ENCODE results near the gene MYO10. TPM values are rescaled to one million over a fixed set of nuclear protein-coding genes. Genes with fewer than 3 reads are reported as not detected.
A peak's percentile ranks its signal among the peaks of the same experiment; 100 is the strongest.
"Not testable (repeated sequence)": the region's sequence is repeated elsewhere in the genome, so short reads cannot be mapped to it uniquely, and the experiment has no call there.

Gene MYO10
- total RNA-seq, 1 donor from 2014 or later: 7.2 TPM

DNA sequence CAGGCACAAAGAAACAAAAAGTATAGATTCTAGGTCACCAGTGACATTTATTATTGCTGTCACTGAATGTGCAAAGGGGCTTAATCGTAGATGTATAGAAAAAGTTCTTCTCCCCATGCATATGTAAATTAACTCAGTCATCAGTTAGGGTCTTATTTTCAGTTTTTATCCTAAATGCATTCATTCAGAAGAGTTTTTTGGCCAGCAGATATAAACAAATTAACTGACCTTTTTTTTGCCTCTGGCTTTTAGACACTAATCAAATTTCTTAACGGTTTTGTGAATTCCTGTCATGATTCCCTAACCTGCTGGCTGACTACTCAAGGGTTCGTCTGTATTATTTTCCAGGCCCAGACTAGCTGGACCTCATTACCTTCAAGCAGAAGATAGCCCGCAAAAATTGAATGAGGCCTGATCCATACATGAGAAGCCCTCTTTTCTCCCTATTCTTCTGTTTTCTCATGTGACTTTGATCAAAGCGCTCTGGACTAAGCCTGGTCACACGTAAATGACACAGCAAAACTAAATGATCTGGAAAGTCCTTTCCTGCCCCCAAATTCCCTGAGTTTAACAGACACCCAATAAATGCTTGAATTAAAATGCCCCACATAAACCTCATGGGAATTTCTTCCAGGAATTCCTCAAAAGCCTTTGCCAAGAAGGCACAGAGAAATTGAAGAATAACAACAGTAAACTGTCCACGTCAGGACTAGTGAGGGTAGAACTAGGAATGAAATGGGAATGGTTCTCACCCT lies 83.7 kb downstream of the MYO10 start:
- DNase-seq (no peak), ATAC-seq (ENCODE audit: poor library complexity) (no peak)
- intact Hi-C loops (cut with DNase I): no loop called here

DNA sequence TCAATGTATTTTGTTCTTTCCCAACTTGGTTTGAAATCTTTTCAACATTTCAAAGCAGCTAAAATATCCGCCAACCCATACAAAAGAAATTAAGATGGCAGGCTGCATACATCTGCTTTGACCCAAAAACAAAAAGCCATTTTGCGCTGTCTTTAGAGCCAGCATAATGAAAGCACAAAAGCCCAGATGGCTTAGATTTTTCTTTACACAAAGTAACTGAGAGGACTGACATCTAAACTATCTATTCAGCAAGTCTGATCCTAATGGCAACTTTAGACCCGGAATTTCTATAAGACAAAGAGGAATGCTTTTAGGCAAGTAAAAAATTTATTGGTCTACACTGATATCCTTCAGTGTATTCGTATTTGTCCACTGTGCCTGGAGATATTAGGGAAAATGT lies 86.3 kb downstream of the MYO10 start:
- DNase-seq: no peak
- no peak for ATAC-seq (ENCODE audit: poor library complexity)
- intact Hi-C loops (cut with DNase I): no loop called here

DNA sequence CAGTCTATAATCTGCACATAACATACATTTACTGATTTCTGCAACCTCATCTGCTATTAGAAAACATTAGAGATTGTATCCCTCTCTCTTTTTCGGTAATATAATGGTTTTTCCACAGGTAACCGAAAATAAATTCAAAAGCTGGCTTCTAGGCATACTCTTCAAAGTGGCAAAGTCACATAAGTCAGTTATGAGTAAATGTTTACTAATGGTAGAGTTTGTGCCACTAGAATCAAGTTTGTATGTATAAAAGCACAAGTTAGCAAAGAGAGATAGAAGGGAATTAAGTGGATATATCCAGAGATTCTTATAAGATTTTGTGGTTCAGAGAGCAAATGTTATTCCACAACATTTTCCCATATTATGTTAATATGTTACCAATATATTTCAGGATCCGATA lies 86.9 kb downstream of the MYO10 start:
- ATAC-seq (ENCODE audit: poor library complexity) (no peak), DNase-seq (no peak)
- intact Hi-C loops (cut with DNase I): no loop called here

DNA sequence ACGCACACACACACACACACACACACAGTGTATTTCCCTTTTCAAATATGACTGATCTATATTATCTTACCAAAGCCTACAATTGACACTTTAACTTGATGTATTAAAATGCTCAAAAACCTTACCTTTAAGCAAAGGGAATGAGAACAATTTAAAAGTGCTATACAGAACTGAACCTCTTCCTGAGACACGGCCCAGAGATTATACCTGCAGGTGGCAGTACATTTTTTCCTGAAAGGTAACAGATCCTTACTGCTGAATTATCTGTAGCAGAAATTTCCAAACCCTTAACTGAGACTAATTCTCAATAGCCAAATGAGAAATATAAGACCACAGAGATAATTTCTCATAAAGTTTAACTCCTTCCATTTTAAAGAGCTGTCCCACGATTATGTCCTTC lies 91.1 kb downstream of the MYO10 start:
- DNase-seq: no peak
- intact Hi-C loops (cut with DNase I): no loop called here
- no peak for ATAC-seq (ENCODE audit: poor library complexity)

DNA sequence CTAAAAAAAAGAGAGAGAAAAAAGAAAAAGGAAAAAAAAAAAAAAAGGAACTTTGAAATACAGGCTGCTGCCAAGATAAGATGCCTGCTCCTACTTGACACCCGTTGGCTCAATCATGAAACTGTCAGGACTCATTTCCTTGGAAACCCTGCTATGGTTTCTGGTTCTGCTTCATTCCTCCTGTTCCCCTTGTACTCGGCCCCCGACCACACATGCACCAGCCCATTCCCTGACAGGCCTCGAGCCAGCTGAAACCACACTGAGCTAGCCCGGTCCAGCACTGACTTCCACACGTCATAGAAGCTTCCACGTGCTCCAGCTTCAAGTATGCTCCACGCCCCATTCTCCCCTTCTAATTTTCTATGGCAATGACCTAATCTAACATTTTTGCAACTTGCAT lies 93.2 kb downstream of the MYO10 start:
- ATAC-seq (ENCODE audit: poor library complexity) (no peak), DNase-seq (no peak)
- intact Hi-C loops (cut with DNase I): no loop called here

DNA sequence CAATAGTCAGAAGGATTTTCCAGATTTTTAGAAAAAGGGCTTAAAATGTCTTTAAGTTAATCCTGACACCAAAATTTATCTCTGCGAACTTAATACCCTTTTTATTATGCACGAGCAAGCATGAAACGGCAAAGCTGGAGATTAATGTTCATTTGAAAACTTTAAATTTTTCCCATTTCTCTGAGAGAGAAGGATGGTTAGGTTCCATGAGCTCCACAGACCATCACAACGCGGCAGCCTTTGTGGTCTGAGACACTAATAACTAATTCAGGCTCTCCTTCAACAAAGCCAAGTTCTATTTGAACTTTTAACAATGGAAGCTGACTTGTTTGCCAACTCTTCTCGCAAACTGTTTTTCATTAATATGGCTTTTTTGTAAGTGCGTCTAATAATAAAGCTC lies 94.7 kb downstream of the MYO10 start:
- intact Hi-C loops (cut with DNase I): no loop called here
- DNase-seq: no peak
- ATAC-seq (ENCODE audit: poor library complexity): no peak

DNA sequence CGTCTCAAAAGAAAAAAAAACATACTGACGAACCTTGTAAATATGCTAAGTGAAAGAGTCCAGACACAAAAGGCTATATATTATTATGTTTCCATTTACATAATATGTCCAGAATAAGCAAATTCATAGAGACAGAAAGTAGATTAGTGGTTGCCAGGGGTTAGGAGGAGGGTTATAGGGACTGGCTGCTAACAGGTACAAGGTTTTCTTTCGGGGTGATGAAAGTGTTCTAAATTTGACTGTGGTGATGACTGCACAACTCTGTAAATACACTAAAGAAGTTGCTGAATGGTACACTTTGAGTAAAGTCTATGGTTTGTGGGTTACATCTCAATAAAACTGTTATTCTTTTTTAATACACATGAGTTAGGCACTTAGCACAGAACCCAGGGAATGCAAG lies 98.8 kb downstream of the MYO10 start:
- DNase-seq (no peak), ATAC-seq (ENCODE audit: poor library complexity) (no peak)
- intact Hi-C loops (cut with DNase I): no loop called here

DNA sequence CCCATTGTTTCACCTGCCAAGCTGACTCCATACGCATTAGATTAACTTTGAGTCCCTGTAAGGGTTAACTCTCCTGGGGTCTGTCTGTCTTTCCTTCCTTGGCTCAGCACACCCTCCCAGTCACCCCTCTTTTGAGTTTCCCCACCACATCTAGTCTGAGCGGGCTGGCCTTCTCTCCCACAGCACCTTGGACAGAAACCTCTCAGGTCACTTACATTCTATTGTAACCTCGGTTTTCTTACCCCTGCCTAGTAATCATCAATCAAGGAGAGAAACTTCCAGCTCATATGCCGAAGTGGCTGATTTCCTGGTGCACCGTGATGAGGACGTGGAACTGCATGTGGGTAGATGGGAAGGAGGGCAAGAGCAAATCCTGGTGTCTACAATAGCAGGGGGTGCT lies 102.1 kb downstream of the MYO10 start:
- DNase-seq (no peak), ATAC-seq (ENCODE audit: poor library complexity) (no peak)
- intact Hi-C loops (cut with DNase I): no loop called here

DNA sequence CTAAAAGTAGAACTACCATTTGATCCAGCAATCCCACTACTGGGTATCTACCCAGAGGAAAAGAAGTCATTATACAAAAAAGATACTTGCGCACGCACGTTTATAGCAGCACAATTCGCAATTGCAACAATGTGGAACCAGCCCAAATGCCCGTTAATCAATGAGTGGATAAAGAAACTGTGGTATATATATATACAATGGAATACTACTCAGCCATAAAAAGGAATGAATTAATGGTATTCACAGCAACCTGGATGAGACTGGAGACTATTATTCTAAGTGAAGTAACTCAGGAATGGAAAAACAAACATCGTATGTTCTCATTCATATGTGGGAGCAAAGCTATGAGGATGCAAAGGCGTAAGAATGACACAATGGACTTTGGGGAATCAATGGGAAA lies 104.8 kb downstream of the MYO10 start:
- ATAC-seq (ENCODE audit: poor library complexity); DNase-seq; intact Hi-C loops (cut with DNase I): not testable (repeated sequence)

DNA sequence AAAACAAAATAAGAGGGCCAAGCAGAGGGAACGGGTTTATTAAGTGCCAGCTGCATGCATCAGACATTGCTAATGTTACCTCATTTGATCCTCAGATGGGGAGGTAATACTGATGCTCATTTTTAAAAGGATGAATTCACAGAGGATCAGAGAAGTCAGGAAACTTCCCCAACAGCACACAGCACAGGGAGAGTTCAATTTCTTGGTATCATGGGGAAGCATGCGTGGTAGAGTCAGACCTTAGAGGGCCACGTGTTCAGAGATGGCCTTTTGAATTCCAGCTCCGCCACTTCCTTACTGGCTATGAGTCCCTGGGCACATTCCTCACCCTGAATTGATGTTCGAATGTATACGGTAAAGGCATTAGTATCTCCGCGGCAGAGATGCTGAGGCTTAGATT lies 108.3 kb downstream of the MYO10 start:
- no peak for ATAC-seq (ENCODE audit: poor library complexity)
- intact Hi-C loops (cut with DNase I): no loop called here
- DNase-seq: no peak

DNA sequence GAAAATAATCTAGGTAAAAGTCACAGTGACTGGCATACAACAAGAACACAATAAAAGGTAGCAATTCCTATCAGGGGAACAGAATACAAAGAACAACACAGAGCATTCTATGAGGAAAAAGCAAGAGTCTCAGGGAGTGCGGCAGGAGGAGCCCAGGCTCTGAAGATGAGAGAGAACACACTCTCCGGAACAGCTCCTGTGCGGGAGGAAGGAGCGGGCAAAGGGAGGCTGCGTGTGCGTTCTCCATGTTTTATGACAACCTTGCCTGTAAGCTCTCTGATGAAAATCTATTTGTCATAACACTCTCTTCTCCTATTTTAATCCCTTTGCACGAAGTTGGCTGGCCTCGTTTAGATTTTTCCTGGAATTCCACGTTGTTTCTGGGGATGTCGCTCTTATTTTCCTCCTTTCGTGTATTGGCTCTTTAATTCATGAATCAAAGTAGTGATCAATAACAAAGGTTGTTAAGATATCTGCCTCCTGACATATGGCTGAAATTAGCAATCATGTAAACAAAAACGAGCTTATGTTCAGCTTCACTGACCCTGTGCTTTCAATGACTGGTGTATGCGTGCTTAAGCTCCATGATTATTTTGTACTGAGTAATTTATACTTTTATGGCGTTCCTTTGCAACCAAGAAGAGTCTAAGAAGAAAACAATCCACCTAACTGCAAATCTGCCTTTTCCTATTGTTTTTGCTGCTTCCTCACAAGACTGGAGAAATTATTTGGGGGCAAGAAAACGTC lies 109.5 kb downstream of the MYO10 start:
- DNase-seq (no peak), ATAC-seq (ENCODE audit: poor library complexity) (no peak)
- intact Hi-C loops (cut with DNase I): no loop called here

DNA sequence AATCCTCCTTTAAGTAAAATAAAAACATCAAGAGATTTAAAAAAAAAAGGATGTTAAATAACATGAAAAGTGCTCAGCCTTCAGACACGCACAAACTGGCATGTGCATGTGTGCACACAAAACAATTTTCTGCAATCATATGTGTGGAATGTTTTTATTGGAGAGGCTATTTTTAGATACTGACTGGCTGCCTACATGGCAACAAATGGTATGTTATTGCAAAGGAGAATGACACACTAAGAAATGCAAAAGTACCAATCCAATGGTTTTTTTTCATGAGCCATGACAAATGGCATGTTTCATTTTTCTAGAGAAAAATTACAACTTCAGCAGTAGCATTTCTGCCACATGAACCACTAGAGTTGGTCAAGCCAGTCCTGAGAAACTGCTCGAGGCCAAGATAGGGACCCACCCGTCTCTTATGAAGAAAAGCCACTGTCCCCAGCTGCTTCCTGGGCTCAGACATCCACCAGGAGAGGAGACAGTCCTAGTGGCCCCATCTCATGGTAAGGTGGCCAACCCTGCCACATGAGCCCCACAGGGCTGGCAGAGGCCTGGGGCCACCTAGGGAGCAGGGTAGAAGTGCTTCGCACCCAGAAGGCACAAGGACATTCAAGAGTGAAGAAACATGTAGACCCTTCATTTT lies 116.4 kb downstream of the MYO10 start:
- ATAC-seq (ENCODE audit: poor library complexity) (no peak), DNase-seq (no peak)
- intact Hi-C loops (cut with DNase I): no loop called here

DNA sequence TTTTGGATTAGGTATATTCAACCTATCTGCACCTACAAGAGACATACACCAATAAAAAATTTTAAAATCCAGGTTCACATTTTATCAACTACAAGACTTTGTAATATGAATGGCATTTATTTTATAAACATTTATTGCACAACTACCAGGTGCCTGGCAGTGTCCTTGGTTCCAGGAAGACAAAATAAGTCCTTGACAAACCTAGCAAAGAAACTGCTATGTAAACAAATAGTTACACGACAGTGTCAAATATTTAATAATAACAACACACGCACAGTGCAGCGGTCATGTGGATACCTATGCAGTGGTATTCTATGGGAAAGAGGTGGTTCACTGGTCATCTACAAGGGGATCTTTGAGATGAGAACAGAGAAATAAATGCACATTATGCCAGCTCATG lies 120.7 kb downstream of the MYO10 start:
- intact Hi-C loops (cut with DNase I): no loop called here
- ATAC-seq (ENCODE audit: poor library complexity): no peak
- no peak for DNase-seq

DNA sequence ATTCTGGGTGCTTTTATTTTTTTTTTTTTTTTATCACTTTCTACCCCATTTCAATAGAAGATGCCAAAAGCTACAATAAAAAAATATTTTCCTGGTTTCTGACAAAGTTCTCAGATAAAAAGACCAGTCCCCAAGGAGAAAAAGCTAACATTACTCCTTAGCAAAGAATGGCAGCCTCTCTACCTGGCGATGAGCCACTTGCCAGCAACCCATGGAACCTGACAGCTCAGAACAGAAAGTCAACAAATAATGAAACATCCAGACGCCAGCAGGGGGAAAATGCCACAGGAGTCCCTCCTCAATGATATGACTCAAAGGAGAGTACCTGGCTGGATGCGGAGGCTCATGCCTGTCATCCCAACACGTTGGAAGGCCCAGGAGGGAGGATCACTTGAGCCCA lies 123.2 kb downstream of the MYO10 start:
- DNase-seq: no peak
- intact Hi-C loops (cut with DNase I): no loop called here
- no peak for ATAC-seq (ENCODE audit: poor library complexity)

DNA sequence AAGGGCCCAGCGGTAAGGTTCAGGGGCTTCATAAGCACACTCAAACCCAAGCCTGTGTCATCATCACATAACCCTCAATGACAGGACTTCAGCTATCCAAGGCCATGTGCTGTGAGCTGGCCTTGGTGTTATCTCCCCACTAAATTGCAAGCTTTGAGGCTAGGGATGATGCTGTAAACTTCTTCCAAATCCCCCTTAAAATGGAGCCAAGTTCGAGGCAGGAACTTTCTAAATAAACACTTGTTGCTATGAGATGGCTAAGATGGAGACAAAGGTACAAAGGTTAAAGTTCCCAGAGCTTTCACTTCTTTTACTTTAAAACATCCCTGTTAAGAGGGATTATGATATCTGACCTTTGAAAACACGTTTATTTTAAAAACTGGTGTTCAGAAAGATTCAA lies 123.6 kb downstream of the MYO10 start:
- DNase-seq (no peak), ATAC-seq (ENCODE audit: poor library complexity) (no peak)
- intact Hi-C loops (cut with DNase I): no loop called here

DNA sequence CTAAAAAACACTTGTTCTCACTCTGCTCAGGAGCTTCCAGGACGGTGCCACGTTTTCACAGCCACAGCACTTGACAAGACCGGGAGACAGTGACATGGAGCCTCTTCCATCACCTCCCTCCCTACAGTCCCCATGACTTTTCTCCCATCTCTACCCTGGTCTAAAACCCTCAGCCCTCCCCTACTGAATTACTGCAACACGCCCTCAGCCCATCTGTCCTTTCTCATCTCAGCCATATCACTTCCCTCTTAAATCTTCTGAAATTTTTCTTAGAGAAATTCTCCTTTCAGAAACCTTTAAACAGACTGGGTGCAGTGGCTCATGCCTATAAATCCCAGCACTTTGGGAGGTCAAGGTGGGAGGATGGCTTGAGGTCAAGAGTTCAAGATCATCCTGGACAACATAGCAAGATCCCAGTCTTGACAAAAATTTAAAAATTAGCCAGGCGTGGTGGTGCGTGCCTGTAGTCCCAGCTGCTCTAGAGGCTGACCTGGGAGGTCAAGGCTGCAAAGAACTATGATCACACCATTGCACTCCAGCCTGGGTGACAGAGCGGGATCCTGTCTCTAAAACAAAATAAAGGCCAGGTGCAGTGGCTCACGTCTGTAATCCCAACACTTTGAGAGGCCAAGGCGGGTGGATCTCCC lies 125.8 kb downstream of the MYO10 start:
- ATAC-seq (ENCODE audit: poor library complexity) (no peak), DNase-seq (no peak)
- intact Hi-C loops (cut with DNase I): no loop called here

DNA sequence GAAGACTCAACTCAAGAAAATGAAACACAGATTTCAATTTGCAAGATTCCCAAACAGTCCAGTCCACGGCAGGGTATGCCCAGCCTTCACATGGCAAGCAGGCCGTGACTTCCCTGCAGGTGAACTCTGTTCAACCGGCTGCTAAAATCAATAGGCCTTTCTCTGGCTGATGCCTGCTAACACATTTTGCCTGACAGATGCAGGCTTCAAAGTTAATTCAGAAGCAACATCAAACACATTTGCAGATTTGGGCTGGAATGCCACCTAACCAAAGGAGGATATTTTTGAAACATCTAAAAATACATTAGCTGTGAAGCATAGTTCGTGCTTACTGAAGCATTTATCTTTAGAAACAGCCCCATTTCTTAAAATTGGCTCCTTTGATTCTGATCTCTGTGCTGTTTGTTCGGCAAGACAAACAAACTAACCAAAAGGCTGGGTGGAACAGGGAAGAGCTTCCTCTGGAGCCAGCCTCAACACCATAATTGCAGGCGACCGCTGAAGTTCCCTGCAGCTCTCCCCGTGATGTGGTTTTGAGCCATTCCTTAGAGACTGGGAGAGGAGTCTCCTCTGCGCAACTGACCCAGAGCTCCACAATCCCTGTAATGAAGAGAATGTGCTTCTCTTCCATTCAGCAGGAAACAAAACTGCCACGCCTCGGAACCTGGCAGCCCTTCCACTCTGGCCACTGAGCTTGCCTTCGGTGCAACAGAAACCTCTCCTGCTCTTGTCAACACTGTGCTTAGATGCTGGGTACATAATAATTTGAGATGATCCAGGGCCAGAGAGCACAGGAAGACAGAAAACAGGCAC lies 126.5 kb downstream of the MYO10 start:
- ATAC-seq (ENCODE audit: poor library complexity) (peak; percentile 83), DNase-seq (peak; percentile 64)
- intact Hi-C loops (cut with DNase I): no loop called here

DNA sequence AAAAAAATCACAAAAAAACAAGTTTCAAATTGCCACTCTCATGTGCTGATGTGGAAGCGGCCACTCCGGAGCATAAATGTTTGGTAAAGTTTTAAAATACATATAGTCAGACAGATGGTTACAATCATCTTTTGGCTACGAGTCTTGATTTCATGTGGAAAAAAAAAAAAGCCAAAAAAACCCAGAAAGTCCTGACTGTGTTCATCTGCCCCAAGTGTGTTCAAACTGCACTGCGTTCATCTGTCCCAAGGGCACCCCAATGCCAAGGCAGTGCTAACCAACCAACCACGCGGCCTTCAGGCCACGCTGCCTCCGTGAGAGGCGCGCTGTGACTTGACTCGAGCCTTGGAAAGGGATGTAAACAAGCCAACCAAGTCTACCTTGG lies 127.1 kb downstream of the MYO10 start:
- DNase-seq (no peak), ATAC-seq (ENCODE audit: poor library complexity) (no peak)
- intact Hi-C loops (cut with DNase I): no loop called here

DNA sequence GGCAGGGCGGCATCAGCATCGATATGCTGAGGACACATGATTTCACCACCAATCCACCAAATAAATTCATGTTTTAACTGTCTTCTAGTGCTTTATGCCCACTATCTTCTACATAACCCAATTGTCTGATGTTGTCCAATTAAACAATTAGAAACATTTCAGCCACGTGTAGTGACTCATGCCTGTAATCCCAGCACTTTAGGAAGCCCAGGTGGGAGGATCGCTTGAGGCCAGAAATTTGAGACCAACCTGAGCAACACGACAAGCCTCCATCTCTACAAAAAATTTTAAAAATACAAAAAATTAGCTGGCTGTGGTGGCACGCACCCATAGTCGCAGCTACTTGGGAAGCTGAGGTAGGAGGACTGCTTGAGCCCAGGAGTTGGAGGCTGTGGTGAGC lies 128.1 kb downstream of the MYO10 start:
- ATAC-seq (ENCODE audit: poor library complexity) (no peak), DNase-seq (no peak)
- intact Hi-C loops (cut with DNase I): no loop called here
